ENCODE data around the gene ASIC5. TPM values are rescaled to one million over a fixed set of nuclear protein-coding genes. Genes with fewer than 3 reads are reported as not detected.
A peak's percentile ranks its signal among the peaks of the same experiment; 100 is the strongest.

Gene ASIC5
- total RNA-seq, 6 experiments from 2014 or later = not detected

DNA sequence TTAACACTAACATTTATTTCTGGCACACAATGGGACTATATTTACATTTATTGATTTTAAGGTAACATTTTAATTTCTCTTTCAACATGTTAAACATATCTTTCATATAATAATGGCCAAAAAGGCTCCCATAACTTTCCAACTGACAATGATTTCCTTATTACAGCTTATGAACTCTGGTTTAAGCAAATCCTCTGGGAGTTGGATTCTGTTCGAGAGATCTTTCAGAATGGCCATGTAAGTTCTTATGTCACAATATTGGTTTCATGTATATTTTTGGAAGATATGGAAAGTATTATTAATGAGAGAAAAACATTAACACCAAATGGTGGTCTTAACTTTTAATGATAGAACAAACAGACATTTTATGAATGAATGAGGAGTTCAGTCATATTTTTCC, 41.5 kb upstream of the ASIC5 start:
- TF ChIP-seq, protein P1, sequence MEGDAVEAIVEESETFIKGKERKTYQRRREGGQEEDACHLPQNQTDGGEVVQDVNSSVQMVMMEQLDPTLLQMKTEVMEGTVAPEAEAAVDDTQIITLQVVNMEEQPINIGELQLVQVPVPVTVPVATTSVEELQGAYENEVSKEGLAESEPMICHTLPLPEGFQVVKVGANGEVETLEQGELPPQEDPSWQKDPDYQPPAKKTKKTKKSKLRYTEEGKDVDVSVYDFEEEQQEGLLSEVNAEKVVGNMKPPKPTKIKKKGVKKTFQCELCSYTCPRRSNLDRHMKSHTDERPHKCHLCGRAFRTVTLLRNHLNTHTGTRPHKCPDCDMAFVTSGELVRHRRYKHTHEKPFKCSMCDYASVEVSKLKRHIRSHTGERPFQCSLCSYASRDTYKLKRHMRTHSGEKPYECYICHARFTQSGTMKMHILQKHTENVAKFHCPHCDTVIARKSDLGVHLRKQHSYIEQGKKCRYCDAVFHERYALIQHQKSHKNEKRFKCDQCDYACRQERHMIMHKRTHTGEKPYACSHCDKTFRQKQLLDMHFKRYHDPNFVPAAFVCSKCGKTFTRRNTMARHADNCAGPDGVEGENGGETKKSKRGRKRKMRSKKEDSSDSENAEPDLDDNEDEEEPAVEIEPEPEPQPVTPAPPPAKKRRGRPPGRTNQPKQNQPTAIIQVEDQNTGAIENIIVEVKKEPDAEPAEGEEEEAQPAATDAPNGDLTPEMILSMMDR (IDR thresholded peaks at IDR 0.05) = no peak
- Mint-ChIP-seq H3K4me1 (ENCODE audit: low read depth) (peaks cover 8% of the 10 kb centered on the region; the same call in 1 of the 2 replicates), H3K27me3 (ENCODE audit: insufficient read depth) (no peaks in the 10 kb centered on the region), H3K9me3 (no peaks in the 10 kb centered on the region), H3K27ac (peak overlapping the region; percentile 52; the same call in 1 of the 2 replicates), H3K4me3 (no peak overlapping the region), H3K36me3 (ENCODE audit: low read depth) (no peaks in the 10 kb centered on the region)
- DNase-seq = no peak

DNA sequence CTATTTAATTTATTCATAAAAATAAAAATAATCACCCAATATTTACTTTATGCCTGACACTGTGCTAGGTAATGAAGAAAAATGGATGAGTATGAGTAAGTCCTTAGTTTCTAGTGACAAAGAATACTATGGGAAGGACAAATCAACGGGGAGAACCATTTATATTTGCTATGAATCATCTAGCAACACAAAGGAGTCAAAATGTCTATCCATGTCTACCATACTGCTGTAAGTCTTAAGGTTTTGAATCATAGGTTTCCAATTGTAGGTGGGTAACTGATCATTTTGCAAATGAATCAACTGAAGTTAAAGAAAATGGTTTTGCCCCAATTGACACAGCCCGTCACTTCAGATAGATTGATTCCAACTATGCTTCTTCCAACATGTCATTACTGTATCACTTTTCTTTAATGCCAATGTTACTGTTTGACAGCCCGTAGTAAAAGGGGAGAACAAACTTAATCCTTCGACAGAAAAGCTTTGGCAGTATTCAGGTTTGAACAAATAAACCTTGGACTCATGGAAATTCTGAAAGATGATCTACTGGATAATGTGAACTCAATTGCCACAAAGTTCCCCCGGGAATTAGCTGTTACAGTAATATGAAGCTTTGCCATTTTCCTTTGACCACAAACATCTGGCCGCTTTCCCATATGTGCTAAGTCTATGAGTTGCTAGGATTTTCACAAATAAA, 40.6 kb upstream of the ASIC5 start:
- Mint-ChIP-seq H3K4me3 (no peak overlapping the region), H3K36me3 (ENCODE audit: low read depth) (no peaks in the 10 kb centered on the region), H3K4me1 (ENCODE audit: low read depth) (peaks cover 8% of the 10 kb centered on the region; the same call in 1 of the 2 replicates), H3K27me3 (ENCODE audit: insufficient read depth) (no peaks in the 10 kb centered on the region), H3K27ac (peak overlapping the region; percentile 58; the same call in 1 of the 2 replicates), H3K9me3 (no peaks in the 10 kb centered on the region)
- TF ChIP-seq, protein P1 (IDR thresholded peaks at IDR 0.05) = no peak
- DNase-seq = peak; percentile 86

DNA sequence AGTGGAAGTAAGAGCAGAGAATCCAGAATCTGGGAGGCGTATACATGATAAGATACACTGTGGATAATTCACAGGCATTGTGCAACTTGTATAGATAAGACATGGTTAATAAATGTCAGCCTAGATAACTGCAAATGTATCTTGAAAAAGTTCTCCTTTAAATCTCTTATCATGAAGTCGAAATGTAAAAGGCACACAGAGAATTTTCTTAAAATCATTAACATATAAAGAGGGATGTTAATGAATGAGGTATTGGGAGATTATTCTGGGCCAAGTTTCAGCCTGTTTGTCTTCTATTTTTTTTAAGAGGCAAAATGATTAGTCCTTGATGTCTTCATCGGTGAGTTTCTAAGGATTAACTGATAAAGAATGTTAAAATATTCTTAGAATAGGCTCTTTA, 38.3 kb upstream of the ASIC5 start:
- H3K27ac Mint-ChIP-seq = no peak overlapping the region
- H3K27me3 Mint-ChIP-seq (ENCODE audit: insufficient read depth) = no peaks in the 10 kb centered on the region
- TF ChIP-seq, protein P1 (IDR thresholded peaks at IDR 0.05) = no peak
- DNase-seq = no peak
- no peaks in the 10 kb centered on the region for H3K36me3 Mint-ChIP-seq (ENCODE audit: low read depth)
- no peaks in the 10 kb centered on the region for H3K9me3 Mint-ChIP-seq
- H3K4me1 Mint-ChIP-seq (ENCODE audit: low read depth) = peaks cover 18% of the 10 kb centered on the region; the same call in 1 of the 2 replicates
- no peak overlapping the region for H3K4me3 Mint-ChIP-seq

DNA sequence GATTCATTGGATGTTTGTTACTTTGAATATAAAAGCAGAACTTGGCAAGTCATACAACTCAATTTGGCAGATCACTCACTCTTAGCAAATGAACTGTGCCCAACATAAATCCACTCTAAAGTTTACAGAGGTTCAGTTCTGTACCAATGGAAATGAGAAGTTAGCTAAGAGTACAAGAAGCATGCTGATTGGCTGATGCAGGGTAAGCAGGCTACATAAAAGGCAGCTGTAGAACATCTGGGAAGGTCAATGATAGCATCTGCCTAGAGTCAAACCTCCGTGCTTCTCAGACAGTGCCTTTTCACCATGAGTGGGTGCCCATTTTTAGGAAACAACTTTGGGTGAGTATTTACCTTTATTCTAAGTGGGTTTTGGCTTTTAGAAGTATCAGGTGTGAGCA, 37.4 kb upstream of the ASIC5 start, which contains the start of gene TDO2:
TDO2 (plus strand) TSS at position 244 of the 400 bp plus-strand sequence; CDS start at position 307, 63 bp downstream.
- H3K9me3 Mint-ChIP-seq = no peaks in the 10 kb centered on the region; the same call in 1 of the 2 replicates
- H3K27me3 Mint-ChIP-seq (ENCODE audit: insufficient read depth) = no peaks in the 10 kb centered on the region
- H3K4me1 Mint-ChIP-seq (ENCODE audit: low read depth) = peaks cover 18% of the 10 kb centered on the region; the same call in 1 of the 2 replicates
- H3K4me3 Mint-ChIP-seq = no peak within 1 kb of the TSS
- no peak for DNase-seq
- H3K36me3 Mint-ChIP-seq (ENCODE audit: low read depth) = no peaks in the 10 kb centered on the region
- H3K27ac Mint-ChIP-seq = no peak within 1 kb of the TSS
- TF ChIP-seq, protein P1 (IDR thresholded peaks at IDR 0.05) = no peak

DNA sequence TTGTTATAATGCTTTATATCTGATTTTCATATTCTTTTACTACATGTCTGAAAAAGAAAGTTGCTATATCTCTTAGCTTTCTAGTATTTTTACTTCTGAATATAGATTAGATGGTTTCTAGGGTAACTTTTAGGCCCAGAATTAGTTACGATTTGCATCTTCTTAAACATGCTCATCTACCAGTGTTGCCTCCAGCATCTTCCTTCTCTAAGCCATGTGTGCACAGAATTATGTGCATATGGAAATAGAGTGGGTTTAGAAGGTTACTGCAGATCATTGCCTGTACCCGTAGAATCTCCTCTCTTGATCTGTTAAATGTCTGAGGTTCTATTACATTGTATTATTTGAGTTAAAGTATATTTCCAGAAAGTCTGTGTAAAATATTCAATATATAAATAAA, 34.9 kb upstream of the ASIC5 start:
- Mint-ChIP-seq H3K36me3 (ENCODE audit: low read depth) (no peaks in the 10 kb centered on the region), H3K27me3 (ENCODE audit: insufficient read depth) (no peaks in the 10 kb centered on the region), H3K27ac (no peak overlapping the region), H3K9me3 (no peaks in the 10 kb centered on the region; the same call in 1 of the 2 replicates), H3K4me3 (no peak overlapping the region), H3K4me1 (ENCODE audit: low read depth) (peaks cover 10% of the 10 kb centered on the region; the same call in 1 of the 2 replicates)
- TF ChIP-seq, protein P1 (IDR thresholded peaks at IDR 0.05) = no peak
- no peak for DNase-seq

All from HFFc6 (cell line).